Suprapubic skin (tissue), 4 donors: Measurements from ENCODE around the gene ICE2. TPM values are rescaled to one million over a fixed set of nuclear protein-coding genes. Genes with fewer than 3 reads are reported as not detected.

Experiments
- DNase-seq, 2 donors: peaks; one replicate each; pipeline ENCODE4 v3.0.0-alpha.2; 2019; ENCODE audit warnings: low spot score in 2 of 2
- H3K27ac ChIP-seq: fragments of 200-600 bp; sonication (generic); one replicate; pipeline ENCODE4 v1.5.1; 2019
- H3K27me3 ChIP-seq: fragments of 200-600 bp; sonication (generic); one replicate; pipeline ENCODE4 v1.5.1; 2019
- H3K36me3 ChIP-seq: fragments of 200-600 bp; sonication (generic); one replicate; pipeline ENCODE4 v1.5.1; 2019
- H3K4me1 ChIP-seq: fragments of 200-600 bp; sonication (generic); one replicate; pipeline ENCODE4 v1.5.1; 2019
- H3K4me3 ChIP-seq: fragments of 200-600 bp; sonication (generic); one replicate; pipeline ENCODE4 v1.5.1; 2019; ENCODE audit warnings: mild to moderate bottlenecking
- H3K9me3 ChIP-seq: fragments of 200-600 bp; sonication (generic); one replicate; pipeline ENCODE4 v1.5.1; 2019
- EP300 ChIP-seq: sonication (generic); formaldehyde crosslinking; IDR thresholded peaks from one replicate; pipeline ENCODE4 v1.6.1; 2017; ENCODE audit warnings: antibody characterized with exemption
- POLR2A ChIP-seq, 2 donors: fragments of 450-650 bp; IDR thresholded peaks; one replicate each; pipeline ENCODE4 v1.6.1; 2017; ENCODE audit warnings: antibody characterized with exemption in 2 of 2, mild to moderate bottlenecking in 2 of 2, moderate library complexity in 2 of 2
- POLR2AphosphoS5 ChIP-seq, 3 donors: sonication (generic); formaldehyde crosslinking; IDR thresholded peaks; one replicate each; pipeline ENCODE4 v1.6.1; 2017; ENCODE audit warnings: antibody characterized with exemption in 3 of 3
- WGBS: methylation state at CpG from one replicate; pipeline ENCODE4 v1.1.5; 2018; 5-methylcytosine and 5-hydroxymethylcytosine counted together
- total RNA-seq, 4 donors: library from RNA; depleted of rRNA; stranded (reverse); fragments of >200 nt; gene quantifications; one replicate each; pipeline ENCODE4 v1.1.0, GENCODE V29; 2016
- TF ChIP-seq, protein P1 (sequence below), 2 donors: fragments of 200-600 bp in 1 of 2; fragments of 450-650 bp in 1 of 2; sonication (generic) in 1 of 2; IDR thresholded peaks; one replicate each; pipeline ENCODE4 v1.5.1; 2016 to 2019; ENCODE audit warnings: antibody characterized with exemption in 2 of 2, mild to moderate bottlenecking in 1 of 2, moderate library complexity in 1 of 2

The ICE2 gene
- total RNA-seq, 4 donors from 2014 or later, result 11.9 to 35.2 (median 27.2) TPM

- WGBS, result 75% methylated on average over 8 of the region's 8 CpGs
- TF ChIP-seq, protein P1, sequence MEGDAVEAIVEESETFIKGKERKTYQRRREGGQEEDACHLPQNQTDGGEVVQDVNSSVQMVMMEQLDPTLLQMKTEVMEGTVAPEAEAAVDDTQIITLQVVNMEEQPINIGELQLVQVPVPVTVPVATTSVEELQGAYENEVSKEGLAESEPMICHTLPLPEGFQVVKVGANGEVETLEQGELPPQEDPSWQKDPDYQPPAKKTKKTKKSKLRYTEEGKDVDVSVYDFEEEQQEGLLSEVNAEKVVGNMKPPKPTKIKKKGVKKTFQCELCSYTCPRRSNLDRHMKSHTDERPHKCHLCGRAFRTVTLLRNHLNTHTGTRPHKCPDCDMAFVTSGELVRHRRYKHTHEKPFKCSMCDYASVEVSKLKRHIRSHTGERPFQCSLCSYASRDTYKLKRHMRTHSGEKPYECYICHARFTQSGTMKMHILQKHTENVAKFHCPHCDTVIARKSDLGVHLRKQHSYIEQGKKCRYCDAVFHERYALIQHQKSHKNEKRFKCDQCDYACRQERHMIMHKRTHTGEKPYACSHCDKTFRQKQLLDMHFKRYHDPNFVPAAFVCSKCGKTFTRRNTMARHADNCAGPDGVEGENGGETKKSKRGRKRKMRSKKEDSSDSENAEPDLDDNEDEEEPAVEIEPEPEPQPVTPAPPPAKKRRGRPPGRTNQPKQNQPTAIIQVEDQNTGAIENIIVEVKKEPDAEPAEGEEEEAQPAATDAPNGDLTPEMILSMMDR (IDR thresholded peaks at IDR 0.05), result no peak
- TF ChIP-seq POLR2AphosphoS5 (IDR thresholded peaks at IDR 0.05) (no peak), POLR2A (IDR thresholded peaks at IDR 0.05) (no peak)
- Histone ChIP-seq H3K4me3 (no peak overlapping the region), H3K27me3 (no peaks in the 10 kb centered on the region), H3K9me3 (no peaks in the 10 kb centered on the region), H3K27ac (no peak overlapping the region), H3K36me3 (peaks cover 19% of the 10 kb centered on the region), H3K4me1 (peaks cover 8% of the 10 kb centered on the region)
- DNase-seq, result no peak
Observed at GRCh38 chr15:60518511-60518910, 39.6 kb upstream of the ICE2 start.

- Histone ChIP-seq H3K4me3 (no peak overlapping the region), H3K4me1 (peaks cover 11% of the 10 kb centered on the region), H3K27ac (no peak overlapping the region), H3K36me3 (peaks cover 49% of the 10 kb centered on the region), H3K27me3 (no peaks in the 10 kb centered on the region), H3K9me3 (no peaks in the 10 kb centered on the region)
- DNase-seq, result no peak
- TF ChIP-seq EP300 (no peak), POLR2AphosphoS5 (IDR thresholded peaks at IDR 0.05) (no peak), POLR2A (IDR thresholded peaks at IDR 0.05) (no peak)
- TF ChIP-seq, protein P1 (IDR thresholded peaks at IDR 0.05), result no peak
- WGBS, result 96% methylated on average over 12 of the region's 12 CpGs
Observed at GRCh38 chr15:60514261-60514881, 35.4 kb upstream of the ICE2 start.

GRCh38 chr15:60513676-60514075 is 34.7 kb upstream of the ICE2 start:
- Histone ChIP-seq H3K4me1 (peaks cover 14% of the 10 kb centered on the region), H3K9me3 (no peaks in the 10 kb centered on the region), H3K4me3 (no peak overlapping the region), H3K27me3 (no peaks in the 10 kb centered on the region), H3K27ac (no peak overlapping the region), H3K36me3 (peaks cover 49% of the 10 kb centered on the region)
- TF ChIP-seq, protein P1 (IDR thresholded peaks at IDR 0.05), result no peak
- no peak for TF ChIP-seq EP300
- TF ChIP-seq POLR2A (IDR thresholded peaks at IDR 0.05), result no peak
- no peak for TF ChIP-seq POLR2AphosphoS5 (IDR thresholded peaks at IDR 0.05)
- no peak for DNase-seq
- 88% methylated on average over 7 of the region's 7 CpGs for WGBS

- no peaks in the 10 kb centered on the region for H3K27me3 ChIP-seq
- H3K4me1 ChIP-seq, result peaks cover 21% of the 10 kb centered on the region
- TF ChIP-seq, protein P1 (IDR thresholded peaks at IDR 0.05), result no peak
- TF ChIP-seq EP300 (no peak), POLR2A (IDR thresholded peaks at IDR 0.05) (no peak), POLR2AphosphoS5 (IDR thresholded peaks at IDR 0.05) (no peak)
- DNase-seq, result no peak
- WGBS, result 90% methylated on average over 4 of the region's 4 CpGs
- peaks cover 49% of the 10 kb centered on the region for H3K36me3 ChIP-seq
- no peak overlapping the region for H3K4me3 ChIP-seq
- H3K27ac ChIP-seq, result no peak overlapping the region
- H3K9me3 ChIP-seq, result no peaks in the 10 kb centered on the region
Observed at GRCh38 chr15:60512937-60513336, 34.0 kb upstream of the ICE2 start.

GRCh38 chr15:60511351-60512031 is 32.5 kb upstream of the ICE2 start:
- Histone ChIP-seq H3K36me3 (peaks cover 45% of the 10 kb centered on the region), H3K9me3 (no peaks in the 10 kb centered on the region), H3K27me3 (no peaks in the 10 kb centered on the region), H3K27ac (no peak overlapping the region), H3K4me1 (peaks cover 26% of the 10 kb centered on the region), H3K4me3 (no peak overlapping the region)
- WGBS, result 81% methylated on average over 21 of the region's 21 CpGs
- no peak for DNase-seq
- no peak for TF ChIP-seq POLR2A (IDR thresholded peaks at IDR 0.05)
- TF ChIP-seq POLR2AphosphoS5 (IDR thresholded peaks at IDR 0.05), result no peak
- no peak for TF ChIP-seq EP300
- TF ChIP-seq, protein P1 (IDR thresholded peaks at IDR 0.05), result no peak
